GM19193 (cell line): ENCODE measurements around the gene RFX1.

Experiments used
- POLR2A ChIP-seq: IDR thresholded peaks from 4 replicates; pipeline ENCODE4 v1.6.1; 2011; ENCODE audit not compliant: insufficient read depth, insufficient read length; ENCODE audit errors: extremely low read depth

Gene RFX1

DNA sequence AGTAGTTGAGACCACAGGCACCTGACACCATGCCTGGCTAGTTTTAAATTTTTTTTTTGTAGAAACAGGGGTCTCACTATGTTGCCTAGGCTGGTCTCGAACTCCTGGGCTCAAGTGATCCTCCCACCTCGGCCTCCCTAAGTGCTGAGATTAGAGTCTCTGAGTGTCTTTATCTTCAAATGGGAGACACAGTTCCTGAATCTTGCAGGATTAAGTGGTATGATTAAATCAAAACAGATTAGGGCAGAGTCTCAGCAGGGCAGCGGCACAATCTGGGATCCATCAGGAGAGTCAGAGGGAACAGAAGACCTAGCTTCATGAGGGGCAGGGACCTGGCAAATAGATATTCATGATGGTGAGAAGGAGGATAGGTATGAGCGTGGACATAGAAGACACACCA lies 22.8 kb upstream of the RFX1 start:
- no peak for TF ChIP-seq POLR2A

DNA sequence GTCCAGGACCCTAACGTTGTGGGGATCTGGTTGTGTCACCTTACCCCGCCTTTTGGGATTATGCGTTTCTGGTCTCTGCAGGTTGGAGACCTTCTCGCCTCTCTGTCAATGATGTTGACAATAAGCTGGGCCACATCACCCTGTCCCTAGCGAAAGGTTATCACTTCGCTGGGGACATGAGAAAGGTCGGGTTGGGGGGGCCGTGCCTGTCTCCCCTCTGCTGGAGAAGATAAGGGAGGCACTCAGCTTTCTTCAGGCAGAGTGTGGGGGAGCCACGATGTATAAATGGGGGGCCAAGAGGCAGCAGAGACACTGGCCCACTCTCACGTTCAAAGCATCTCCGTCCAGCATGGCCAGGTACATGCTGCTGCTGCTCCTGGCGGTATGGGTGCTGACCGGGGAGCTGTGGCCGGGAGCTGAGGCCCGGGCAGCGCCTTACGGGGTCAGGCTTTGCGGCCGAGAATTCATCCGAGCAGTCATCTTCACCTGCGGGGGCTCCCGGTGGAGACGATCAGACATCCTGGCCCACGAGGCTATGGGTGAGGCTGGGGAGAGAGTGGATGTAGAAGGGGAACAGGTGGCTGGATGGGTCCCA lies 21.8 kb upstream of the RFX1 start, which contains the start of gene RLN3:
RLN3 (plus strand) TSS at position 293 of the 595 bp plus-strand sequence; CDS start at position 350, 57 bp downstream.
- TF ChIP-seq POLR2A: no peak

DNA sequence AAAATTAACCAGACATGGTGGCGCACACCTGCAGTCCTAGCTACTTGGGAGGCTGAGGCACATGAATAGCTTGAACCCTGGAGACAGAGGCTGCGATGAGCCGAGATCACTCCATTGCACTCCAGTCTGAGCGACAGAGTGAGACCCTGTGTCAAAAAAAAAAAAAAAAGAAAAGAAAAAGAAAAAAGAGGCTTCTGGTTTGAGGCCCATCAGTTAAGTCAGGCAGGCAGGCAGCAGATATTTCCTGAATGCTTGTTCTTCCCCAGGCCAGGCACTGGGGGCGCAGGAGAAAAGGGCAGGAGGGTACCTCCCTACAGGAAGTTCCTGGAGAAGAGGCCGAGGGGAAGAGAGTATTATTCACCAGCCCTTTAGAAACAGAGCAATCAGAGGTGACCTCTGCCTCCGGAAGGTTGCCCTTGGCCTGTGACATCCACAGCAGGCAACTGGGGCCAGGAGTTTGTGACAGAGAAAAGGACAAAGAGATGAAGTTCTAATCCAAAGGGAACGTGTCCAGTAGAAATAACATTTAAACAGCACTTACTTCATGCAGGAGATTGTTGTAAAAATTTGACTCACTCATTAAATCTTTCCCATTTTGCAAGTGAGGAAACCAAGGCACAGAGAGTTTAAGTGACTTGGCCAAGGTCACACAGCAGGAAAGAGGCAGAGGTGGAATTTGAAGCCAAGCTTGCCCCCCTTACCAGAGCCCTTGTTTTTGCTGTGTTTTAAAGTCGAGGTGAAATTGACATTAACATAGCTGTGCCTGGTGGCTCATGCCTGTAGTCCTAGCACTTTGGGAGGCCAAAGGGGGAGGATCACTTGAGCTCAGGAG lies 17.5 kb upstream of the RFX1 start:
- TF ChIP-seq POLR2A: no peak

- no peak for TF ChIP-seq POLR2A
Observed at GRCh38 chr19:14022469-14022868, 16.3 kb upstream of the RFX1 start.

DNA sequence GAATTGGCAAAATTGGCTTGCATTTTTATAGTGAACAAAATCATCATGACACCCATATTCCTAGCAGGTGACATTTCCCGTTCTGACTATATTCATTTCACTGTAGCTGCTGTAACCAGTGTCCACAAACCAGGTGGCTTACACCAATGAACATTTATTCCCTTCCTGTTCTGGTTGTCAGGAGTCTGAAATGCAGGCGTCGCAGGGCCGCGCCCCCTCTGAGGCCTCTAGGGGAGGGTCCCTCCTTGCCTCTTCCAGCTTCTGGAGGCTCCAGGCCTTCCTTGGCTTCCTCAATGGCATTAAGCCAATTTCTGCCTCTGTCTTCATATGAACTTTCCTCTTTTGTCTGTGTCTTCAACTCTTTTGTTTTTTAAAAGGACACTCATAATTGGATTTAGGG lies 15.4 kb upstream of the RFX1 start:
- TF ChIP-seq POLR2A: no peak

DNA sequence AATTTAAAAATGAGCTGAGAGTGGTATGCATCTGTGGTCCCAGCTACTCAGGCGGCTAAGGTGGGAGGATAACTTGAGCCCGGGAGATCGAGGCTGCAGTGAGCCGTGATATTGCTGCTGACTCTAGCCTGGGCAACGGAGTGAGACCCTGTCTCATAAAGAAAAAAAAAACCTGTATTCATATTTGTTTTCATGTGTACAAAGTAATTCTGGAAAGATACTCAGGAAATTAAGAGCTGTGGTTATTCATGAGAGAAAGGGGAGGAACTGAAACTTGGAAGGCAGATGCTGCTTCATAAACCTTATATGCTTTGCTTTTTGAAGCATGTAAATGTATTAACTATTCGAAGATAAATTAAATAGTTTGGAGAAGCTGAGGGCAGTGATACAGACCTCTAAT lies 13.0 kb upstream of the RFX1 start:
- no peak for TF ChIP-seq POLR2A

DNA sequence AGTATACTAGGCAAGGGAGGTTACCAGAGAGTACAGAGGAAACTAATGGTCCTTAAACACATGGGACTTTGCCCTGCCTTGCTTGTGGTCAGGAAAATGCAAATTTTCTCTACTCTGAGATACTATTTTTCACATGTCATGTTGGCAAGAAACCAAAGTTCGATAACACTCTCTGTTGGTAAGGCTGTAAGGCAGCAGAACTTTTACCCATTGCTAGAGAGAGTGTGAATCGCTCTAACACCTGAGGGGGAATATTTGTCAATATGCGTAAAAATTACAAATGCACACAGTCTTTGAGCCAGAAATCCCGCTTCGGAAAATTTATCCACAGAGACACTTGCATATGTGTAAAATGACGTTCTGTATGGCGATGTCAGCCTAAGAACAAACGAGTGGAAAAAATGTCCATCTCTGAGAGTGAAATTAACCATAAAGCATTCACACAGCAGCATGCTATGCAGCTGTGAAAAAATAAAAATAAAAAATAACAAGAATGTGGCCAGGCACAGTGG lies 9.5 kb upstream of the RFX1 start:
- TF ChIP-seq POLR2A: peak; percentile 26

- TF ChIP-seq POLR2A: no peak
Observed at GRCh38 chr19:14012378-14012915, 6.3 kb upstream of the RFX1 start.

DNA sequence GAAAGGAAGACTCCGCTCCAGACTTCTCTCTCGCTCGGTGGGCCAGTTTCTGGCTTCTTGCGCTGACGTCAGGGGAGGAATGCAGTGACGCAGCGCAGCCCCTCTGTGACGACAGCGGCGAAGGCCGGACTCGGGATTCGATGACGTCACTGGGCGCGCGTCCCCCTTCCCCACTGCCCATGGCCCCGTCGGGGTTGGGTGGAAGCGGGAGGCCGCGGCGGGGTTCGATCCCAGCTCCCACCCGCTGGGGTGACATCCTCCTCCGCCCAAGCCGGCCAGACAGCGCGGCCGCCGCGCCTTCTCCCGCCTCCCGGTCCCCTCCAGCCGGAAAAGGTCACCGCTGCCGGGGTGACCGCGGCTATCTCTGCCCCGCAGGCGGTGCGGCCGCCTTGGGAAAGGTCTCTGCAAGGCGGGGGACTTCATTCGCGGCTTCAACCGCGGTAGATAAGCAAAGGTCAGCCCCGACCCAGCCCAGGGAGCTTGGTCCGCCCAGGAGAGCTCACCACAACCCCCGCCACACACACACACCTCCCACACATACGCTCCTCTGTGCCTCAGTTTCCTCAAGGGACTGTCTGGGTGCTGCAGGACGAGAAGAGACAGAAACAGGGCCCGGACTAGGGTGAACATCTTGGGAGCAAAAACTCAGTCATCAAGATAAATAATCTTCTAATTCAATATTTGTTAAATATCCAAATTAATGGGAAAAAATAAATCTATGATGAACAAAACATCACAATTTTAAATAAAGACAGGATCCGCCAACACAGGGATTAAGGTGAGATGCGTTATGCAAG lies 844 bp upstream of the RFX1 start:
- peak; percentile 48 for TF ChIP-seq POLR2A

DNA sequence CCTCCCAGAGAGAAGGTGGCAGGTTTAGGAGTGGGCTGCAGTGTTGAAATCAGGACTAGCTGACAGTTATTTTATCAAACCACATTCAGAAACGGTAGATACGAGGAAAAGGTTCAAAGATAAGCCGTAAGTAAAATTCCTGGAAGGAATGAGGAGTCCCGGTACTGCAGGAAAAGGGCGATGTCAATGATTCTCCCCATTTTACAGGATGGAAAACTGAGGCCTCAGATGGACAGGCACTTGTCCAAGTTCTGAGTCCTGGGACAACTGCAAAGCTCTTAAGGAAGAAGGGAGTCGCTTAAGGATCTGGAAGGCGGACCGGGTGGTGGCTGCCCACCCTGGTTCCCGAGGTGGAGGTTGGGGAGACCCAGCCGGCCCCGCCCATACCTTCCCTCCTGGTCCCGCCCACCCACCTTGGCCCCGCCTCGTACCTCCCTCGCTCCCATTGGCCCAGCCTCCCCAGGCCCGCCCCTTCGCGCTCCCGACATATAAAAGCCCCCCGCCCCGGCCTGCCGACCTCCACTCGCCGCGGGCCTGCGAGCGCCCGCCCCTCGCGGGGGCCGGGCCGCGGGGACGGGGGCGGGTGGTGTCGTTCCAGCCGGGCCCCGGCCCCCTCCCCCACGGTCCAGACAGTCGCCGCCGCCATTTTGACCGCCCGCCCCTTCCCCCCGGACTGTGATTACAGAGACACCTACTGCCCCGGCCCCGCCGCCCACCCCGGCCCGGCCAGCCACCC lies 603 bp downstream of the RFX1 start:
- peak; percentile 70 for TF ChIP-seq POLR2A

DNA sequence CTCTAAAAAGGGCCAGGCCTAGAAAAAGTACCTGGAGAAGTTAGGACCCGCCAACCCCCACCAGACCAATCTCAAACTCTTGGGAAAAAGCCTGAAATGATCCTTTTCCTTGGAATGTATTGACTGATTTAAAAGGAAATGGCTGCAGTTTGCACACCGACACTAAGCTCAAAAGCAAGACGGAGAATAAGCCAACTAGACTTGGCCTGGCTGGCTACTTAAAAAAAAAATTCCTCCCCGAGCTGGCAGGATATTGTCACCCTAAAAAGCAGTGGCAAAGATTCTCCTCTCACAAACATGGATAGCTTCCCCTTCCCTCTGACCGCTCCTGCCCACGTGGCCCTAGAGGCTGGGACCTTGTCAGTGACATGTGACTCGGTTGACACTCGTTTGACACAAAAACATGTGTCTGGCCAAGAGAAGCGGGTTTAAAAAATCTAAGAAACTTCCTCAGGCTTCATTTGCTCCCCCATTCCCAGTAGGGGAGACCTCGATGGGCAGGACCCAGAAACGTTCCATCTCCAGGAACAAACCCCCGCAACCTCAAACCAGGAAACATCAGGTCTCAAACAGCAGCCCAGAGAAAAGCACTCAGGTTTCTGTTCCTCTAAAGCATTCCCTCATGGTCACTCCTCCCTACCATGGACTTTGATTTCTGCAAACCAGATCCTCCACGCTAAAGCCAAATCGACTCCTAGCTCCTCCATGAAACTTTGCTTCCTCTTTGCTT lies 1.3 kb downstream of the RFX1 start:
- no peak for TF ChIP-seq POLR2A

GRCh38 chr19:14003251-14004055 lies 2.7 kb downstream of the RFX1 start:
- TF ChIP-seq POLR2A: no peak

DNA sequence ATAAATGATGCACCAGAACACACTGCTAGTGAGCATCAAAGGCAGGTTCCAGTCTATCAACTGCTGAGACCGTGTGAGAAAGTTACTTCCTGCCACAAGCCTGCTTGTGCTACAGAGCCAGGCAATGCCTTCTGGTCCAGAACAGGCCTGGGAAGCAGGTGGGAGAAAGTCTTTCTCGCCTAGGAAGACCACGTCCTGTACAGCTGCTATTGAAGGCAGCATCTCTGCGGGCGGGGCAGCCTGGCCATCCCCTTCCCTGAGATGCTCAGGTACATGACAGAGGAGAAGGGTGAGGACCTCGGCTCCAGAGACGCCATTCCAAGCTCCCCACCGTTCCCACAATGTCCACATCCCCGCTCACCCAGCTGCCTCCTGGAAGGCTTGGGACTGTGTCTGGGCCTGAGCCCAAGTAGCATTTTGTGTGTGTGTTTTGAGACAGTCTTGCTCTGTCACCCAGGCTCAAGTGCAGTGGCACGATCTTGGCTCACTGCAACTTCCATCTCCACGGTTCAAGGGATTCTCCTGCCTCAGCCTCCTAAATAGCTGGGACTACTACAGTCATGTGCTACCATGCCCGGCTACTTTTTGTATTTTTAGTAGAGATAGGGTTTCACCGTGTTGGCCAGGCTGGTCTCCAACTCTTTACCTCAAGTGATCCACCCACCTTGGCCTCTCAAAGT lies 3.4 kb downstream of the RFX1 start:
- TF ChIP-seq POLR2A: no peak
